GM23248 (cell line): Measurements from ENCODE around the gene ARMC12. TPM values are rescaled to one million over a fixed set of nuclear protein-coding genes. Genes with fewer than 3 reads are reported as not detected.

Experiments
- DNase-seq: peaks from one replicate; pipeline ENCODE4 v3.0.0-alpha.2; 2015
- H2AFZ ChIP-seq: fragments of 200-600 bp; sonication (generic); 2 replicates; pipeline ENCODE4 v1.6.1; 2016; ENCODE audit warnings: antibody characterized with exemption
- H3F3A ChIP-seq: fragments of 200-600 bp; sonication (generic); 2 replicates; pipeline ENCODE4 v1.6.1; 2016; ENCODE audit warnings: mild to moderate bottlenecking, antibody characterized with exemption, mixed run types; ENCODE audit not compliant: insufficient read depth
- H3K27ac ChIP-seq: fragments of 200-600 bp; sonication (generic); 2 replicates; pipeline ENCODE4 v1.5.1; 2016; ENCODE audit warnings: mild to moderate bottlenecking
- H3K27me3 ChIP-seq: fragments of 200-600 bp; sonication (generic); replicated peaks from 2 replicates; pipeline ENCODE4 v1.6.1; 2016; ENCODE audit warnings: mild to moderate bottlenecking; ENCODE audit not compliant: insufficient read depth
- H3K36me3 ChIP-seq: fragments of 200-600 bp; sonication (generic); 2 replicates; pipeline ENCODE4 v1.6.1; 2016; ENCODE audit warnings: low read depth, mild to moderate bottlenecking
- H3K4me1 ChIP-seq: fragments of 200-600 bp; sonication (generic); 2 replicates; pipeline ENCODE4 v1.6.1; 2016; ENCODE audit warnings: mild to moderate bottlenecking; ENCODE audit not compliant: insufficient read depth
- H3K4me2 ChIP-seq: fragments of 200-600 bp; sonication (generic); one replicate; pipeline ENCODE4 v1.6.1; 2016; ENCODE audit warnings: mild to moderate bottlenecking; ENCODE audit not compliant: unreplicated experiment
- H3K4me3 ChIP-seq: fragments of 200-600 bp; sonication (generic); 2 replicates; pipeline ENCODE4 v1.5.1; 2016; ENCODE audit warnings: mild to moderate bottlenecking
- H3K79me2 ChIP-seq: fragments of 200-600 bp; sonication (generic); 2 replicates; pipeline ENCODE4 v1.6.1; 2016; ENCODE audit warnings: mild to moderate bottlenecking; ENCODE audit not compliant: insufficient read depth
- H3K9ac ChIP-seq: fragments of 200-600 bp; sonication (generic); 2 replicates; pipeline ENCODE4 v1.6.1; 2016; ENCODE audit warnings: mild to moderate bottlenecking
- H3K9me2 ChIP-seq: fragments of 200-600 bp; sonication (generic); 2 replicates; pipeline ENCODE4 v1.6.1; 2016; ENCODE audit warnings: mixed run types, mild to moderate bottlenecking, moderate library complexity; ENCODE audit not compliant: insufficient read depth
- H3K9me3 ChIP-seq: fragments of 200-600 bp; sonication (generic); one replicate; pipeline ENCODE4 v1.6.1; 2017; ENCODE audit warnings: low read depth
- H4K20me1 ChIP-seq: fragments of 200-600 bp; sonication (generic); 2 replicates; pipeline ENCODE4 v1.6.0; 2016; ENCODE audit not compliant: insufficient read depth
- EZH2 ChIP-seq: fragments of 200-600 bp; sonication (generic); IDR thresholded peaks from 2 replicates; pipeline ENCODE4 v1.6.1; 2018; ENCODE audit warnings: antibody characterized with exemption, mild to moderate bottlenecking; ENCODE audit not compliant: insufficient read depth, poor library complexity, severe bottlenecking
- EZH2phosphoT487 ChIP-seq: fragments of 200-600 bp; sonication (generic); IDR thresholded peaks from 2 replicates; pipeline ENCODE4 v1.6.1; 2018; ENCODE audit warnings: antibody characterized with exemption, moderate library complexity, mild to moderate bottlenecking, low read depth; ENCODE audit not compliant: insufficient read depth
- WGBS, 2 experiments: methylation state at CpG; one replicate each; pipeline ENCODE4 v1.1.6; 2015 to 2017; ENCODE audit warnings: low lambda C conversion rate in 2 of 2, low coverage in 1 of 2; ENCODE audit errors: missing lambda C conversion rate in 2 of 2; 5-methylcytosine and 5-hydroxymethylcytosine counted together
- in situ Hi-C: fragments of 300-500 bp; cut with MboI; formaldehyde crosslinking; loops from 2 replicates; pipeline ENCODE4 v1.15.0; 2020
- polyA plus RNA-seq: library from polyadenylated mRNA; unstranded; fragments of >200 nt; fragmentation: Nextera tagmentation; extraction: Ambion mirVana; gene quantifications from 2 replicates; pipeline ENCODE4 v1.2.1, GENCODE V29; 2016
- total RNA-seq: library from RNA; depleted of rRNA; stranded (reverse); fragments of >200 nt; shearing (Covaris generic); gene quantifications from 2 replicates; pipeline ENCODE4 v1.2.3, GENCODE V29; 2014

ARMC12 gene
- total and polyA plus RNA-seq, 2 experiments from 2014 or later = 0.26 TPM; not detected in 1

GRCh38 chr6:35724471-35724870, 12.4 kb upstream of the ARMC12 start:
- Histone ChIP-seq H3K4me1 (peaks cover 19% of the 10 kb centered on the region), H3K4me3 (no peak overlapping the region), H3F3A (0 out of 2 replicates have a peak, but pooled peaks cover 3% of the 10 kb centered on the region), H3K9me2 (no peaks in the 10 kb centered on the region), H3K27ac (no peak overlapping the region), H3K4me2 (no peak overlapping the region), H4K20me1 (no peaks in the 10 kb centered on the region), H3K9me3 (no peaks in the 10 kb centered on the region), H3K36me3 (no peaks in the 10 kb centered on the region), H3K9ac (no peak overlapping the region), H3K79me2 (no peaks in the 10 kb centered on the region), H3K27me3 (no peaks in the 10 kb centered on the region), H2AFZ (no peak overlapping the region)
- TF ChIP-seq EZH2 = no peak
- no peak for TF ChIP-seq EZH2phosphoT487
- DNase-seq = no peak
- in situ Hi-C loops = no loop called here
- 68 to 73% methylated on average over 2 of the region's 2 CpGs for WGBS, 2 experiments

GRCh38 chr6:35725081-35725708, 11.6 kb upstream of the ARMC12 start:
- Histone ChIP-seq H3F3A (0 out of 2 replicates have a peak, but pooled peaks cover 5% of the 10 kb centered on the region), H3K9me2 (no peaks in the 10 kb centered on the region), H3K4me2 (no peak overlapping the region), H3K79me2 (no peaks in the 10 kb centered on the region), H3K9ac (no peak overlapping the region), H3K4me3 (no peak overlapping the region), H3K9me3 (no peaks in the 10 kb centered on the region), H3K4me1 (peaks cover 19% of the 10 kb centered on the region), H3K36me3 (no peaks in the 10 kb centered on the region), H3K27me3 (no peaks in the 10 kb centered on the region), H3K27ac (no peak overlapping the region), H4K20me1 (no peaks in the 10 kb centered on the region), H2AFZ (no peak overlapping the region)
- DNase-seq = no peak
- TF ChIP-seq EZH2 (no peak), EZH2phosphoT487 (no peak)
- in situ Hi-C loops = loop anchor here (25.0 kb wide), 1 partner anchor 413 kb away; no protein-coding TSS in a partner anchor
- WGBS, 2 experiments = 54 to 55% methylated on average over 5 of the region's 5 CpGs

GRCh38 chr6:35725721-35726438, 11.0 kb upstream of the ARMC12 start:
- in situ Hi-C loops = loop anchor here (25.0 kb wide), 1 partner anchor 414 kb away; no protein-coding TSS in a partner anchor
- DNase-seq = peak; percentile 37
- Histone ChIP-seq H3F3A (0 out of 2 replicates have a peak, but pooled peaks cover 9% of the 10 kb centered on the region), H3K9me3 (no peaks in the 10 kb centered on the region), H3K9ac (no peak overlapping the region), H3K79me2 (no peaks in the 10 kb centered on the region), H3K4me1 (peaks cover 21% of the 10 kb centered on the region), H3K9me2 (no peaks in the 10 kb centered on the region), H3K27me3 (no peaks in the 10 kb centered on the region), H3K36me3 (no peaks in the 10 kb centered on the region), H4K20me1 (no peaks in the 10 kb centered on the region), H3K4me3 (no peak overlapping the region), H3K27ac (no peak overlapping the region), H2AFZ (no peak overlapping the region), H3K4me2 (no peak overlapping the region)
- WGBS, 2 experiments = 42 to 44% methylated on average over 11 of the region's 11 CpGs
- TF ChIP-seq EZH2phosphoT487 = no peak
- no peak for TF ChIP-seq EZH2

GRCh38 chr6:35727231-35727934, 9.4 kb upstream of the ARMC12 start:
- no peak for TF ChIP-seq EZH2
- Histone ChIP-seq H3K4me1 (peaks cover 24% of the 10 kb centered on the region), H4K20me1 (no peaks in the 10 kb centered on the region), H3K9ac (peak overlapping the region; percentile 63), H3K9me3 (no peaks in the 10 kb centered on the region), H3K9me2 (no peaks in the 10 kb centered on the region), H3F3A (0 out of 2 replicates have a peak, but pooled peaks cover 11% of the 10 kb centered on the region), H3K27me3 (no peaks in the 10 kb centered on the region), H3K36me3 (no peaks in the 10 kb centered on the region), H3K27ac (no peak overlapping the region), H2AFZ (peak overlapping the region; percentile 82), H3K4me2 (peak overlapping the region; percentile 93), H3K4me3 (peak overlapping the region; percentile 81), H3K79me2 (no peaks in the 10 kb centered on the region)
- WGBS, 2 experiments = 3 to 5% methylated on average over 29 of the region's 29 CpGs
- in situ Hi-C loops = loop anchor here (25.0 kb wide), 1 partner anchor 415 kb away; no protein-coding TSS in a partner anchor
- DNase-seq = peak; percentile 76
